GM18508 (cell line): ENCODE results near the gene SMC3.
"Not testable (repeated sequence)": the region's sequence is repeated elsewhere in the genome, so short reads cannot be mapped to it uniquely, and the experiment has no call there.

ENCODE experiments used
- ATAC-seq: cut with Tn5 transposase; IDR thresholded peaks from one replicate; pipeline ENCODE4 v1.9.1; 2021; ENCODE audit warnings: moderate number of reproducible peaks; ENCODE audit not compliant: insufficient read depth, unreplicated experiment

Gene SMC3

DNA sequence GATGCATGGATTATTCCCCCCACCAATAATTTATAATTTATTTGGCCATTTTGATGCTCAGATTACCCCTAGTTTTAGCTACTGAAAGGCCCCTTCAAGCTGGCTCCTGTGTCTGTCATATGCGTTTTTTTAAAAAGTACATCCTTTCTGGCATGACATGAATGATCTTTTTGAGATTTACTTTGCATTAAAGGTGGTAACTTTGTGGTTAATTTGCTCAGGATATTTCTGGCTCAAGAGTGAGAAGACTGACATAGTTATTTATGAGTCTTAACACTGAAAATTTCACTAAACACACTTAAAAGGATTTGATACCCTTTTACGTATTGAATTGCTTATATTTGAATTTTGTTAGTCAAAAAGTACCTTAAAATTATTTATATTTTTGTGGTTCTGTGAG, 5.4 kb downstream of the SMC3 start:
- ATAC-seq, result no peak

DNA sequence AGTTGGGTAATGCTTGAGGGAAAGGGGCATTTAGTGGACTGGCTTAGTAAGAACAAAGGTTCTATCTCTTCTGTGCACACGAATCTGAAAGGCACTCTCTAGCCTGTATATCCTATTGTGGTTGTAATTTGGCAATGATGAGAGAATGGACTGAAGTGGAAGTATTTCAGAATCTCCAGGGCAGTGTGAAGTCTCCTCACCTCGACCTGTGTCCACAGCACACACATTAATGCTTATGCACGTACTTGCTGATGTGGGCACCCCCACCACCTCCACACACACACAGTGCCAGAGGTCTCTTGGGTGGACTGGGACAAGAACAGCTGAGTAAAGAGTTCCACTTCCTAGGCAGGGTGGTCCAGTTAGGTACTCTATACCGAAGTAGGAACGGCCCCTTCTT, 6.9 kb downstream of the SMC3 start:
- ATAC-seq, result no peak

DNA sequence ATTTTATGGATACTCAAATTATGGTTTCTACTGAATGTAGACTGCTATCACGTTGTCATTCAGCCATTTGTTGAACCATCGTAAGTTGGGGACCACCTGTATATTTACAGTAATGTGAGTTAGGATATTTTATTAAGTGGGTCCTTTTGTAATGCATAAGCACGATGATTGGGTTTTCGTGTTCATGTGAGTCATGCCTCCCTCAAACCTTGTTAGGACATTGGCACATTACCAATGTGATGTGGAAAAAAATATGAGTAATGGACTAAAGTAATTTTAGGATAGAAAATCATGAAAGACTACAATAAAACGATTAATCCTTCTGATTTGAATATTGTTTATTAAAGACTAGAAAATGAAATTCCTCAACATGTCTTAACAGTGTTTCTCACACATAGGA, 8.7 kb downstream of the SMC3 start:
- no peak for ATAC-seq

DNA sequence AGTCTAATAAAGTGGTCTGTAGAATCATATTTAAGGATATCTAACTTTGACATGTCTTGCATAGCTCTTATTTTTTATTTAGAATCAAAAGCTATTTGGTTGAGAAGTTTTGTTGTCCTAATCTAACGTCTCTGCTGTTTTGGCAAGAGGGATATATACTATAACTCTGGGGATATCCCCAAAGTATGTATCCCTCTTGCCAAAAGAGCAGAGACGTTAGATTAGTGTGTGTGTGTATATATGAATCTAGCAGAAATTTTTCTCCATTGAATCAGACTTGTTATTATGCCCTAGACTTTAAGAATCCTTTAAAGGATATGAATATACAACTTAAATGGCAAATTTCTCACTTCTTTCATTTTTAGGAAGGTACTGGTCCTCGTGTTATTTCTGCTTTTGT, 9.6 kb downstream of the SMC3 start:
- no peak for ATAC-seq

DNA sequence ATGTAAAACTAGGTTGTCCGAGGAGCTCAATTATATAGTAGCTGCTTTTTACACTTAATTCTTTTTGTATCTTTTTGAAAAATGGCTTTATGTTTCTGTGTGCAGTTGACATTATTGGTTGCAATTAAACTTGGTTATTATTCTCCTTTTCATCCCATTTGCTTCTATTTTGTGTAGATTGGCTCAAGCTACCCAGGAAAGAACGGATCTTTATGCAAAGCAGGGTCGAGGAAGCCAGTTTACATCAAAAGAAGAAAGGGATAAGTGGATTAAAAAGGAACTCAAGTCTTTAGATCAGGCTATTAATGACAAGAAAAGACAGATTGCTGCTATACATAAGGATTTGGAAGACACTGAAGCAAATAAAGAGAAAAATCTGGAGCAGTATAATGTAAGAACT, 16.5 kb downstream of the SMC3 start:
- no peak for ATAC-seq

DNA sequence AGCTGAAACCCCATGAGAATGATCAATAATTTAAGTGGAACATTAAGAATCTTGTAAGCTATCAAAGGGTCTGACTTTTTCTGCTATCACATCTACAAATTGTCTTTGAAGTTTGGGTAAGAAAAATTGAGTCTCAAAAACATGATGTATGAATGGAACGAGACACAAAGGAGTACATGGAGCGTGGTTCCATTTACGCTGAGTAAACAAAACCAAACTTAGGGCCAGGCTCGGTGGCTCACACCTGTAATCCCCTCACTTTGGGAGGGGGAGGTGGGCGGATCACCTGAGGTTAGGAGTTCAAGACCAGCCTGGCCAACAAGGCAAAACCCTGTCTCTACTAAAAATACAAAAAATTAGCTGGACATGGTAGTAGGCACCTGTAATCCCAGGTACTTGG, 24.3 kb downstream of the SMC3 start:
- no peak for ATAC-seq

DNA sequence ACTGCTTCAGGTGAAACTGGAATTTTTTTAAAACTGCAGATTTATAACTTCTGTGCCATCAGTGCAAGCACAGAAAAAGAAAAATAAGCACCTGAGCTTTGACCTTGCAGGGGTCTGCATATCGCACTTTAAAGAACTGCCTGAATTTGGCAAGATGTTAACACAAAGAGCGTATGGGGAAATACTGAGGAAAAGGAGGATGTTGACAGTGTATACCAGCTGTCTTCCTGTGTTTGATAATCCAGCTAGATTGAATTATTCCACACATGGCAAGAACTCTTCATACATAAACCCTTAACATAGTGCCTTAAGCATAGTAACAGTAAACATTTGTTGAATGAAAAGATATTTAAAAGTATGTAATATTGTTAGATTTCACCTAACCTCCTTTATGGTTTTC, 30.0 kb downstream of the SMC3 start:
- ATAC-seq, result no peak

DNA sequence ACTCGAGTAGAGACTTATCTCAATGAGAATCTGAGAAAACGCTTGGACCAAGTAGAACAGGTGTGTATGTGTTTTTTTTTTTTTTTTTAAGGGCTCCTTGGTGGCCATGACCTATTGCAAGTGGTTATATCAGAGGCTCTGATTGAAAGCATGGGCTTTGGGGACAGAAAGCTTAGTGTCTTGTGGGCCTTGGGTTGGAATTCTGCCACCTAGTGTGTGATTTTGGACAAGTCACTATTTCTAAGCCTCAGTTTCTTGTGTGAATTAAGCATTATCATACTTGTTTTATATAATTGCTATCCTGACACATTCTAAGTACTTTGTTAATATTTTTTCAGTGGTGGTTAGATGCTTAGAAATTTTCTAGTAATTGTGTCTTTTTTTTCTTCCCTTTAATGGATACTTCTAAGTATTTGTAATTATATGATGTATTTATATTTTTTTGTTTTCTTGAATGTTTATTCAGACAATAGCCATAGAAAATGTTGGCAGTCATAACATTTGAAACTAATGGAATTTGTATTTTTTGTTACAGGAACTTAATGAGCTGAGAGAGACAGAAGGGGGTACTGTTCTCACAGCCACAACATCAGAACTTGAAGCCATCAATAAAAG, 33.1 kb downstream of the SMC3 start:
- ATAC-seq, result no peak

DNA sequence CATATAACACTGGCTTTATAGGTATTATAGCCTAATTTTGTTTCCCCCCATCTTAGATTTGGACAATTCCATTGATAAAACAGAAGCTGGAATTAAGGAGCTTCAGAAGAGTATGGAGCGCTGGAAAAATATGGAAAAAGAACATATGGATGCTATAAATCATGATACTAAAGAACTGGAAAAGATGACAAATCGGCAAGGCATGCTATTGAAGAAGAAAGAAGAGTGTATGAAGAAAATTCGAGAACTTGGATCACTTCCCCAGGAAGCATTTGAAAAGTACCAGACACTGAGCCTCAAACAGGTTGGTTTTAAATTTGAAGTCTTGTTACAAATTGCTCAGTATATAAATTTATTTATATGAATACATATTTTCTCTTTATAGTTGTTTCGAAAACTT, 34.1 kb downstream of the SMC3 start:
- ATAC-seq, result no peak

DNA sequence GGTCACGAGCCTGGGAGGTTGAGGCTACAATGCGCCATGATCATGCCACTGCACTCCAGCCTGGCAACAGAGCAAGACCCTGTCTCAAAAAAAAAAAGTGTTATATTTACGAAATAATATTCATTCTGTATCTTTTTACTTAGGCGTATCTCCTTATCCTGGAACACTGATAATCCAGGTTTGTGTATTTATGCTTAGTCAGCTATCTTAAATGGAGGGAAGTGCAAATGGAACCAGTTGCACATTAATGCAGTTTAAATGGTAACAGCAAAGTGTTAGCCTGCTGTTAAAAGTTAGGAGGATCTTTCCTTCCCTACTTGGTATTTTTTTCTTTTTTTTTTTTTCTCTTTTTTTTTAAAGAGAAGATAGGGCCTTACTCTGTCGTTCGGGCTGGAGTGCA, 40.6 kb downstream of the SMC3 start:
- ATAC-seq, result no peak

DNA sequence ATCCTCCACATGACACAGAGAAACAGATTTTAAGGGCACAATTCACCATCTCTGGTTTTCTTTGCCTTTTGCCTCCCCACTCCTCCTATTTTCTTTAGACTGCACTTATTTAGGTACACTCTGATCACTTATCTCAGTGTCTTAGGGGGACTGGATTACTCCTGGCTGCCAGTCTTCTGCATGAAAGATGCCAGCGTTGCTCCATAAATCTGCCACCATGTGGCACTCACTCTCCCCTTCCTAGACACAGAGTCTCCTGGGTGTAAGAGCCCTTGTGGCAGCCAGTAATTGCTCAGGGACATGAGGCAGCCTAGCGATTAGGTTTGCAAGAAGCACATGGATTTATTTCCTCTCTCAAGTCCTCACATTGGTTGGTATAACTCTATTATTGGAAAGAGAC, 42.1 kb downstream of the SMC3 start:
- ATAC-seq, result no peak

DNA sequence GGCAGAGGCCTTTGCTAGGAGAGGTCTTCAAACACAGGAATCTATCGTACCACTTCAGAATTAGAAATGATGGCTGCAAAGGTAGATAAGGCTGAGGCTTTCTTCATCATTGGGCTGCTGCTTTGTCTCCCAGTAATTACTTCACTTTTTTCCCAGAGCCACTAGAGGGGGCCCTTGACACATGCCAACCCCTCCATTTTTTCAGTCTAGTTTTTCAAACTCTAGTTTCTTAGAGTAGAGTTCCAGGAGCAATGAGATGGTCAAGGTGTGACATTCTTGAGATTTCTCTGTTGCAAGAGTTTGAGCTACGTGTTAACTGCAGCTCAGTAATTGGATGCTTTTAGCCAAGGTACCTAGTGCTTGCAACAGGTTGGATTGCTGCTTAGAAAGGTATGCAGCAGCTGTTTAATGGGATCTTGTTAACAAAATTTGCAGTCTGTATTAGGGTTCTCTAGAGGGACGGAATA, 42.8 kb downstream of the SMC3 start:
- no peak for ATAC-seq

DNA sequence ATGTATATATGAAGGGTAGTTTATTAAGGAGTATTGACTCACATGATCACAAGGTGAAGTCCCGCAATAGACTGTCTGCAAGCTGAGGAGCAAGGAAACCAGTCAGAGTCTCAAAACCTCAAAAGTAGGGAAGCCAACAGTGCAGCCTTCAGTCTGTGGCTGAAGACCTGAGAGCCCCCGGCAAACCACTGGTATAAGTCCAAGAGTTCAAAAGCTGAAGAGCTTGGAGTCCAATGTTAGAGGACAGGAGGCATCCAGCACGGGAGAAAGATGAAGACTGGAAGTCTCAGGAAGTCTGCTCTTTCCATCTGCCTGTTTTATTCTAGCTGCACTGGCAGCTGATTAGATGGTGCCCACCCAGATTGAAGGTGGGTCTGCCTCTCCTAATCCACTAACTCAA, 43.3 kb downstream of the SMC3 start:
- not testable (repeated sequence) for ATAC-seq

DNA sequence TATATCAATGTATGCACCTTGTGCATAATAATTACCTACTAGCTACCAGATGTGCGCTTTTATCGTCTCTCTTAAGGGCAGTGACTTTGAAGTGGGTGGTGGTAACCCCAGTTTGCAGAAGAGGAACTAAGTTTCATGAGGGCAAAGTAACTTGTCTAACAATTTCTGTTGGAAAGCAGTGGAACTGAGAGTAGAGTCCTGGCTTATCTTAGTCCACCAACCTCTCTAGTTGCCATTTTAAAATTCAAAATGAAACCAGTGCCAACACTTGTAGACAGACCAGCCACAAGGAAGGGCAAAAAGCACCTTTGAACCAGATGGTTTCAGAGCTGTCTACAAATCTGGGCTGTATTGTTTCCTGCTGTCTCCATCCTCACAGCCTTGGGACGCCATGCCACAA, 44.6 kb downstream of the SMC3 start:
- peak; percentile 38 for ATAC-seq

DNA sequence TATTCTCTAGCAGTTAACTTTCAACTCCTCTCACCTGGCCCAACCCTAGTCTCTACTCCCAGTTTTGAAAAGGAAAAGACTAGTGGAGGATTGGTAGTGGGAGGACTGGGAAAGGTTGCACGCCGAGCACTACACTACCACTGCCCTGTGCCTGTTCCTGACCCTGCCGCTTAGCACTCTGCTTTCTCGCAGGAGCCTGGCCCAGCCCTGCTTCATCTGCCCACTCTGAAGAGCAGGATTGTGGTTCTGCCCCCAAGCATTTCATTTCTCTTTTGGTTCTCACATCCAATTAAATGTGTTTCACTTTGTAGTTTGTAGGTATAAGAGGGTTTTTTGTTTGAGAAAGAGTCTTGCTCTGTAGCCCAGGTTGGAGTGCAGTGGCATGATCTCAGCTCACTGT, 45.1 kb downstream of the SMC3 start:
- no peak for ATAC-seq

DNA sequence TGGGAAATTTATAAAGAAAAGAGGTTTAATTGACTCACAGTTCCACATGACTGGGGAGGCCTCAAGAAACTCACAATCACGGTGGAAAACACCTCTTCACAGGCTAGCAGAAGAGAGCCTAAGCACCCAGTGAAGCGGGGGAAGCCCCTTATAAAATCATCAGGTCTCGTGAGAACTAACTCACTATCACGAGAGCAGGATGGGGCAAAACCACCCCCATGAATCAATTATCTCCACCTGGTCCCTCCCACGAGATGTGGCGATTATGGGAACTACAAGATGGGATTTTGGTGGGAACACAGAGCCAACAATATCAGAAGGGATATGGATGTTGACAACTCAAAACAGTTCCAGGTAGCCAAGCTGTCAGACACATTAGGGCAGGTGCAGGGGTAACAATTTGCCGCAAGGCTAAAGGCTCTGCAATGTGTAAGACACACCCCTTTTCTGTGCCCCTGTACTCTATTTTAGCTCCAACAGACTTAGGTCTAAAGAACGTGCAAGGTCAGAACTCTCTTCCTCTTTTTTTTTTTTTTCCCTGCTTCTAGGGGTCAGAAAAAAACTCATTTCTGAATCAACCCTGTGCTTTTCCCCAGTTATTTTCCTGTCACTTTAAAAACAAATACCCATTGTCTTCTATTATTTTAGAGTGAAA, 46.0 kb downstream of the SMC3 start:
- no peak for ATAC-seq

DNA sequence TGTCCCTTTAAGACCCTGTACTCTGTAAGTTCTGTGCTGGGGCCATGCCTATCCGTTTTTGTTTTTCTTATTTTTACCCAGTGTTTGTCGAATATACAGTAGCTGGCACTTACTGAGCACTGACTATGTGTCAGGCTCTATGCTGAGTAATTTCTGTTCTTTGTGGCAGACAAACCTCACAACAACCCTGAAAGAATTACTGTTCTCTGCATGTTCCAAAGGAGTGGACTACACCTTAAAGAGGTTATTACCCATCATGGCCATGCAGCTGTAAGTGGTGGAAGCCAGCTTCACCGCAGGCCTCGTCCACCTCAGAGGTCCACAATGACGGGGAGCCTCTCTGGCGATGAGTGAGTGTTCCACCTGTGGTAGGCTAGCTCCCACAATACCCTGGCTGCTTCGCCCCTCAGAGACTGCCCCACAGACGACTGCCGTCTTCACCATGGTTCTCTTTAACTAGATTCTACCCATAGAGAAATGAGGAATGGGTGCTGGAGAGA, 46.6 kb downstream of the SMC3 start:
- peak; percentile 37 for ATAC-seq

DNA sequence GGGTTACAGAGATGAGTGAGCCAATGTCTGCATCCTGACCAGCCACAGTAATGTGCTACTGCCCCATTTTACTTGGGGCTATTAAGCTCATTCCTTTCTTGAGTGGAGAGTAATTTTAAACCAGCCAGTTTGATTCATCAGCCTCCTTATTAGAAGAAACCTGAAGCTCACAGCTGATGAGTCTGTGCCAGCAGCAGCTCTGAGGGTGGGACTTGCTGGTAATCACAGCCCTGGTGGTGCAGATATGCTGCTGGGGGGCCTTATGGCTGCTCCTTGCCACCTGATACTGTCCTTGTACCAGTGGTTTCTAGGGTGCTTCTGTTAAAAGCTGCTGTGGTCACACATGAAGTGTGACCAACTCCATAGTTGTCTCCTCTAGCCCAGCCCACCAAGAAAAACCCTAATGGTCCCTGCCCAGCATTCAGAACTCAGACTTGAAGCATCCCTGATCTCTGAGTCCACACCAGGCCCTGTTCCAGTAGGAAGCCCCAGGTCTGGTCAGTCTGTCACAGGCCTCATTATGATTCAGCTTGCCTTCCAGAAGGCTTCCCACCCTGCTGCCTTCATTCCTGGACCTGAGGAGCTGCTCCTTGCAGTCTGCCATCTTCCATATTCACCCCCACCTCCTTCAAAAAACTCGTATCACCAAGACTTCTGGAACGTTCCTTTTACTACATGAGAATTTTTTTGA, 47.7 kb downstream of the SMC3 start:
- no peak for ATAC-seq

DNA sequence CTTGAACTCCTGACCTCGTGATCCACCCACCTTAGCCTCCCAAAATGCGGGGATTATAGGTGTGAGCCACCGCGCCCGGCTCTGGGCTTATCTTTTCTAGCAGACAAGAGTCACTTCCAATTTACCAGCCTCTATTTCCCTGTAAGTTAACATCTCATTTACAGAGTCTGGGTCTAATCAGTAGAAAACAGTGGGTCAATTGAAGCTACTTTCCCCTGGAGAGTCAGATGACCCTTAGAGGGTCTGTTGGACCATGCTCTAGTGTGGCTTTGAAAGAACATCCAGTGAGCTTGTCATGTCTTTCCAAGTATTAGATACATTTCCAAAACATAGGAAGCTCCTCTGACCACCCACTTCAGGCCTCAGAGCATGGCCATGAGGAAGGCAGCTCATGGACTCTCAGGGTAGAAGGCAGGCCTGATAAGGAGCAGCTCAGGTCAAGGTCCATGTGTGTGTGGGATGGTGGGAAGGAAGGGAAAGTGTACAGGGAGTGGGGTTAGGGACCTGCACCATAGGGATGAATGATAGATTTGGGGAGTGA, 49.1 kb downstream of the SMC3 start:
- no peak for ATAC-seq

DNA sequence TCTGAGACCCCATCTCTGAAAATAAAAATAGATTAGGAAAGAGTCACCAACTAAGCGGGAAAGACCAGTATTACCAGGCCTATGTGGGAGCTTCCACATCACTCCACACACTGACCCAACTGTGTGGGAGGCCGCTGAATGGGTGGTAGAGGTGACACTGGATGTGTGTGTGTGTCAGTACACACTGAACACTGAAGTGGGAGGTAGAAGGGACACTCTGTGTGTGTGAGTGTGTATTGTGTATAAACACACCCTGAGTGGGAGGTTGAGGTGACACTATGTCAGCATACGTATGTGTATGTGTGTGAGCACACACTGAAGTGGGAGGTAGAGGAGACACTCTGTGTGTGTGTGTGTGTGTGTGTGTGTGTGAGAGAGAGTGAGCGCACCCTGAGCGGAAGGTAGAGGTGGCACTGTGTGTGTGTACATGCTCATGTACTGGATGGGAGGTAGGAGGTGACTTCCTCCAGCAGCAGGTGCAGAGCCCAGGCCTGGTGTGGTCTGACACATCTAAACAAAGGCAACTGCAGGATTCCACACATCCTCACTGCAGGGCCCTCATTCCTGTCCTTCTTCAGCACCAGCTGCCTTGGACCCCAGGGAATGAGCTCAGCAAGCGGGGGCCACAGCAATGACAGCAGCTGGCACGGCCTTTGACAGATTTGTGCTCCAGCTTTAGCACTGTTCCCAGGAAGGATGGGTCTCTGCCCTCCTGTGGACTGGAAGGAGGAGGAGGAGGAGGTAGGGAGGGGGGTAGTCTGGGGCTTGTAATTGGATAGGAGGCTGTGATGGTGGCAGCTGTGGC, 50.1 kb downstream of the SMC3 start:
- no peak for ATAC-seq

DNA sequence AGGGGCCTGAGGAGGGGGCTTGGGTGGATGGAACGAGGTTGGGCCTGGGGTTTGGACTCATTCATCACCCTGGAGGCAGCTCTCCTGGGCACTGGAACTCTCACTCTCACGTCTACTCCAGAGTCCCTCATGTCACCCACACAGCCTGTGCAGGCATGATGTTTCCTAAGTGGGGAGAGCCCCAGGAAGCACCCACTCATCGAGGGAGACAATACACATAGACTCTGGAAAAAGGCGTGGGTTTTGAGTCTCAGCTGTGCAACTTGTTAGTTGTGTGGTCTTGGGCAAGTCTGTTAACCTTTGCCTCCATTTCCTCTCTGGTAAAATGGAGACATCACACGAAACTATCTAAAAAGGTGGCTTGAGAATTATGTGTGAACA, 50.7 kb downstream of the SMC3 start:
- ATAC-seq, result no peak
